CD4-positive, alpha-beta T cell treated with Interleukin-15 for 4 hours (primary cell): Measurements from ENCODE around the gene DCN.
A peak's percentile ranks its signal among the peaks of the same experiment; 100 is the strongest.

Experiments used
- DNase-seq: peaks from one replicate; pipeline ENCODE4 v3.0.0-alpha.2; 2020; ENCODE audit warnings: low spot score

Gene DCN

DNA sequence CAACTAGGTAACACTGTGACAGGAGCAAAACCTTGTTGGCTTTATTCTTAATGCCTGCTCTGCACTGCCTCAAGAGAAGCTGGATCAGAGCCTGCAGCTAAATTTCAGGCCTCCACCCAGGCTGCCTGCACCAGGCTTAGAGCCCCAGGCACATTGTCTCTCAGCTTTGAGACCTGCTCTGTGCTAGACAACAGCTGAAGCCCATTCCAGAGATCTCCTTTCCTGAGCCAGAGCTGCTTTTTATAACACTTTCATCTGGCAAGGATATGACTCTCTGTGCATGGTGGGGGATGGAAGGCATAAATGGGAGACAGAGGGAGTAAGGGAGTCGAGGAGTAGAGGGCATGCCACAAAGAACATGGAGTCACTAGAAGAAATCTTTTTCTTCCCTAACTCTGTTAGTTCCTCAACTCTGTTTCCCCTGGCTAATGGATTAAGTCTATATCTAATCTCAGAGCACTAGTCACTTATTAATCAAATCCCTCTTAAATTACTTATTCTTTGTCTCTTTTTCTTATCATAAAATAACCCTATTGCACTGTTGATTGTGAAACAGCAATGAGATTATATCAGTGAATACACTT lies 44.2 kb downstream of the DCN start:
- no peak for DNase-seq

DNA sequence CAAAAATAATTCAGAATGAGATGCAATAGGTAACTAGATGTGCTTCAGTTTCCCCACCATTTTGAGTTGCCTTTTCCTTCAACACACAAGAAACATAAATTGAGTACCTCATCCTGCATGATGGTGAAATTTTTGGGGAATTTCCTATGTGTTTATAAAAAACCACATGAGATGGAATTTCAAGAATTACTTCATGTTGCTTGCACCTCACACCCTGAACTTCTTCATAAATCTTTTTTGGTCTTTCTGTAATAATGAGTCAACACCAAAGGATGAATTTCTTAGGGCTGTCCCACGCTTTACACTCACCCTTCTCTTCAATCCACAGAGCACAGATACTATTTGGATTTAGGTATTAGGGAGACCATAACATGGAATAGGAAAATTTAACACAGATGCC lies 48.7 kb downstream of the DCN start:
- DNase-seq: no peak

DNA sequence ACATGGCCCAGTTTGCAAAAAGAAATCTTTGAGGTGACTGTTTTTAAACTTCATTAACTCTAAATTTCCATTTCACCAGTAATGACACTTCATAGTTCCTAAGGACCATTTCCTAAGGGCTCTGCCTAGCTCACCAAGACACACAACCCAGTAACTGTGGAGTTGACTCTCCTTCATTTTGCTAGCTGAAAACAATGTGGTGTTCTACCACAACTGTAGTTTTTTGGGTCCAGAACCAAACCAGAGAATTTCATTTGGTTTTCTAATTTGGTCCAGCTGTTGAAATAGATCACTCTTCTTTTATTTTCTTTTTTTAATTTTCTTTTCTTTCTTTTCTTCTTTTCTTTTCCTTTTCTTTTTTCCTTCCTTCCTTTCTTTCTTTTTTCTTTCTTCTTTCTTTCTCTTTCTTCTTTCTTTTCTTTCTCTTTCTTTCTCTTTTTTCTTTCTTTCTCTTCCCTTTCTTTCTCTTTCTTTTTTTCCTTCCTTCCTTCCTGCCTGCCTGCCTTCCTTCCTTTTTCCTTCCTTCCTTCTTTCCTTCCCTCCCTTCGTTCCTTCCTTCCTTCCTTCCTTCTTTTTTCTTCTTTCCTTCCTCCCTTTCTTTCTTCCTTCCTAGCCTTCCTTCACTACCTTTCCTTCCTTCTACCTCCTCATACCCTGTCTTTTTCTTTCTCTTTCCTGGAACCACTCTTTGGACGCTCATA lies 52.8 kb downstream of the DCN start:
- no peak for DNase-seq

DNA sequence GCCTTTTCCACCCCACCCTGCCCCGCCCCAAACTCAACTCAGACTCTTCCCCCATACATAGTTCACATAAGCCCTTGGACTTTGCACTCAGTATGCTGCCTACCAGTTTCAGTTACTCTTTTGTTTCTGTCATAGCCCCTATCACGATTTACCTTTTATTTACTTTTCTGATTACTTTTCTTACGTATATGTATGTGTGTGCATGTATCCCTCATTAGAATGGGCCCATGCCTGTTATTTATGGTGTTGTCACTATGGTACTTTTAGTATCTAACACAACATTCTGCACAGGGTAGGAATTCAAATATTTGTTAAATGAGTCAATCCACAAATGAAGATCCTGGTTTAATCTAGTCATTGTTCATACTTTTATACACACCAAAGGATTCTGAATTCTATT lies 54.9 kb downstream of the DCN start:
- DNase-seq: no peak

DNA sequence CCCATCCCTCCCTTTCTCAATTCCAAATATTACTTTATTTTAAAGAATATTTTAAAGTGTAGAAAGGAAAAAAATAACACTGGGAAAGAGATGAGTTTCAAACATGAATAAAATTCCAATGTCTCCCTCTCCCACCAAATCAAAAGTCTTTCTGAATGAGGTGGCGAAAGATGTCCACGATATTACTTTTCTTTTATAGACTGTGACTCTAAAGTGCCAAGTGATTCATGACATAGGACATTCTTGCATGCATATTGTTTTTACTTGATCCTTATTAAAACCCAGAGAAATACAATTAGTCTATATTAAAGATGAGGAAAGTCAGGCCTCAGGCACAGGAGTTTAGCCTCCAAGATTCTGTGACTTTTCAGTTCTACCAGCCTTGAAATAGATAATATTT lies 55.3 kb downstream of the DCN start:
- no peak for DNase-seq

DNA sequence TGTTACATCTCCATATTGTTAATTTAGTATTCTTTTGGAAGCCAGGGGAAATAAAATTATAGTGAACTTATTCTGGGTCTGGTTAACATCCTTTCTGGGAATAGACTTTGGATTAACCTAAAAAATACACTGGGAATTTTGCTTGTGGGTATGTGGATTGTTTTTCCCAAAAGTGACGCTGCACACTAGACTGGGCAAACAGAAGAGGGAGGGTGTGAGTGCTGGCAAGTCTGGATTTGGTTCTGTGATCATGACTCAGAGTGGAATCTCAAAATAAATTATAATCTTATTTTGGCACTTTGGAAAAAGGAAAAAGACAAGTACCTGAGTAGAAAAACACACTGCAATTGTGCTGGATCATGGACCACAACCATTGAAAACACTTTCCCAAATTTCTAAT lies 56.1 kb downstream of the DCN start:
- DNase-seq: no peak

DNA sequence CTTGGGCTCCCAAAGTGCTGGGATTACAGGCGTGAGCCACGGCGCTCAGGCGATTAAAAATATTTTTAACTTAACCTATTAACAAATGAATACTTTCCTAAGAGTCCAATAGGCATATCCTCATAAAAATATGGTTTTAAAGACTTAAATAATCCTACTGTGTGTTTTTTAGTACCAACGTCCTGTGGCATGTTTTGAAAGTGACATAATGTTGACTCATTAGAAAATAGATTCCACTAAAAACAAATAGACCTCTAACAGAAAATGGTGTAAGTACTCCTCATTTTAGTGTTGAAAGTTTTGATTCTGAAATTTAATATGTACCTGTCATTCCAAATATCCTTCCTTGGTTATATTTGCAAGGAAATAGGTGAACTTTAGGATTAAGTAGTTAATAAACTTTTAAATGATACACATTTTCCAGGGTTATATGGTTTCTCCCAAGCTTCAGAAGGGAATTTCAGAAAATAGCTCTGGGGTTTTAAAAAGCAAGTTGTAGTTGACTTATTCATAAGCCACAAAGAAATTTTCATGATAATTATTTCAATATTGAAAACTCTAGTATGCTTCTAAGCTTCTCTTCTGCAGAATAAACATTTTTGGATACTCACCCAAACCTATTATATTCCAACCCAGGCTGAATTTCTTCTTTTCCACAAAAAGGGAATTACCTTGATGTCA lies 59.2 kb downstream of the DCN start:
- no peak for DNase-seq

DNA sequence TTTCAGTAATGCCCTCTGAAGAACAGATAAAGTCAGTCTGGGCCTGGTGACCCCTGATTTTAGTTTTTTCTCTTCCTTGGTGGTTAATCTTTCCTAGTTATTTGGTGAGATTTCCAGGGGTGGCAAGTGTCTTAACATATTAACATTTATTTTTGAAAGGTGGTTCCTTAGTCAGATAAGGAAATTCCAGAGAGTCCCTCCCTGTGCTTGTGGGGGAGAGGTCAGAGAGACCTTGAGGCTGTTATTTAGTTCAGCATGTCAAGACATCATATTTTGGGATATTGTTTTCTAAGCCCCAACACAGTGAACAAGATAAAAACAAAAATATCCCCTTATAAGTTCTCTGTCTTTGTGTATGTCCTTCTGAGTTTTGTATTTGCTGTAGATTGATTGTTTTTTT lies 61.8 kb downstream of the DCN start:
- DNase-seq: no peak

DNA sequence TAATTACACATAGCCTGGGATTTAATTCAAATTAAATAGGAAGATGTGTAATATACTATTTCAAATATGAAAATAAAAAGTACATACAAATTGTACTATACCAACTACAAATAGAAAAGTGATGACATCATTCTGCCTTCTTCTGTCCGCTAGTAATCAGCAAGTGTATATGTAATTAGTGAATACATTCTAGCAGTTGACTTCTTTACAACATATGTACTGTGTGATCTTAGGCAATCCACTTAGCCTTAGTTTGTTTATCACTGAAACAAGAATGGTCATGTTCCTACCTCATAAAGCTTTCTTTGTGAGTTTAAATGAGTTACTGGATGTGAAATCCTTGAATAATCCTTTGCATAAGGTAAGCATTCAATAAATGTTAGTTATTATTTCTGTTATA lies 63.5 kb downstream of the DCN start:
- DNase-seq: no peak

DNA sequence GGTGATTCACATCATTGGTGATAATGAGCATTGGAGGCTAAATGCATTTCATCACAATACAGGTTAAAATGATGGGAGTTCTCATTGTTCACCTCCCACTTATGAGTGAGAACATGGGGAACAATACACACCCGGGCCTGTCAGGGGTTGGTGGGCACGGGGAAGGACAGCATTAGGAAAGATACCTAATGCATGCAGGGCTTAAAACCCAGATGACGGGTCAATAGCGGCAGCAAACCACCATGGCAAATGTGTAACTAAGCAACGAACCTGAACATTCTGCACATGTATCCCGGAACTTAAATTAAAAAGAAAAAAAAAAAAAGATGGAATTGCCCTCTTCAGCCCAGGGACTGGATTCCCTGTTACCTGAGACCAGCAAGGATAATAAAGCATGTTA lies 69.0 kb downstream of the DCN start:
- DNase-seq: no peak

DNA sequence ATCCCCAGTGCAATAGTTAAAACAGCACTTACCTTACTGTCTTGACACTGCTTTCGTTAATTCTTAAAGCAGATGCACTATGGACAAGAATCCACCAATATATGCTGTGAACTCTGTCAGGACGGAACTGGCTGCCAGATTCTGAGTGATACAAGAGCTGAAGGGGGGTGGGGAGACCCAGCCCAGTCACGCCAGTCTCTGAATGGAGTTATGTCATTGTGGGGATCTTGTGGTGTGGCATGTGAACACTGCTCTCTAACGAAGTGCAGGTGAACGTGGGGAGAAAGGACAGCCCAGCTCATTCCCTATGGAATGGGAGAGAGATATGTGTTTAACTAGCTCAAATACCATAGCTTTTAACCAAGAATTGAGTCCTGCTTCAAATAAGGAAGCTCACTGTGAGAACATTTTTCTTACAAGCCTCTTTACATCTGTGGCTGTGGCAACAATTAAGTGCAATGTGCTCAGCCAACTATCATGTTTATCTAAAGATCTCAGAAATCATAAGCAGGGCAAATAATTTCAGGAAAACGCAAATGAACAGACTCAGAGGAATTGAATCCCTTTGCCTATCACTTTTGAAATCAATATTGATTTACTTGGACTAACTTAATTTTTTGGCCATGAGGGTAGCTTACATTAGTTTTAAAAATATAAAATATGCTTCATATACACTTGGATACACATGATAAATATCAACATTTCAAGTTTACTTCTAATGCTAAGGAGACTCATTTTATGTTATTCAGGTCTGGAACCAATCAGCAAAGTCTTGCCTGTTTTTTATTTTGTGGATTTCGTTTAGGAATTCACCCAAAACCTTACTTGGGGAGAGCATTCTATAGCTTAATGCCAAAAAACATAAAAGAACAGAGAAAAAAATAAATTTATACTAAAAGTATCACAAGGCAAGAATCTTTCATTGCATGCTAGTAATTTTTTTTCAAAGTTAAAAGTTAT lies 71.0 kb downstream of the DCN start, which contains the start of gene LUM:
Gene LUM (minus strand): TSS at position 129 of the 960 bp plus-strand sequence. CDS start 2,515 bp downstream, outside the sequence.
- no peak for DNase-seq

DNA sequence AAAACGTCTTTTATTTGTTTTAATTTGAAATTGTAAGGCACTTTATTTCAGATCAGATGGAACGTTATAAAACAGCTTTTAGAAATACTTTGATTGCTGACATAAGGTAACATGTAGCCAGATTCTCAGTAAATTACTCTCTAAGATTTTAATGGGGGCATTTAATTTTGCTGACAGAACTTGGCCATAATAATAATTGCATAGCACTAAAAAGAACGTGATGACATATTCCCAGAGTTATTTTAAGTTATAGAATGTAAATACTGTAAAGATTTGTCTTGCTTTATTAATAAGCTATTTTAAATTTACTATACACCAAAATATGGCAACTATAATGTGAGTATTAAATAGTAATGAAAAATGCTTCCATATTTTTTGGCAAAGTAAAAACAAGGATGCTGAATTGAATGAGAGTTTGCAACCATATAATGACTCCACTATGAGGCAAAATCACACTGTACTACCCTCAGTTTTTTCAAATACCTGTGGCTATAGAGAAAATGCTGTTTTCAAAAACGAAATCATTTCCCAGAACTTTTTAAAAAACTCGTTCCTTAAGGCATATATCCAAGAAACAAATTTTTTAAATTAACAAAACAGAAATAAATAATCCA lies 72.2 kb downstream of the DCN start:
- no peak for DNase-seq

DNA sequence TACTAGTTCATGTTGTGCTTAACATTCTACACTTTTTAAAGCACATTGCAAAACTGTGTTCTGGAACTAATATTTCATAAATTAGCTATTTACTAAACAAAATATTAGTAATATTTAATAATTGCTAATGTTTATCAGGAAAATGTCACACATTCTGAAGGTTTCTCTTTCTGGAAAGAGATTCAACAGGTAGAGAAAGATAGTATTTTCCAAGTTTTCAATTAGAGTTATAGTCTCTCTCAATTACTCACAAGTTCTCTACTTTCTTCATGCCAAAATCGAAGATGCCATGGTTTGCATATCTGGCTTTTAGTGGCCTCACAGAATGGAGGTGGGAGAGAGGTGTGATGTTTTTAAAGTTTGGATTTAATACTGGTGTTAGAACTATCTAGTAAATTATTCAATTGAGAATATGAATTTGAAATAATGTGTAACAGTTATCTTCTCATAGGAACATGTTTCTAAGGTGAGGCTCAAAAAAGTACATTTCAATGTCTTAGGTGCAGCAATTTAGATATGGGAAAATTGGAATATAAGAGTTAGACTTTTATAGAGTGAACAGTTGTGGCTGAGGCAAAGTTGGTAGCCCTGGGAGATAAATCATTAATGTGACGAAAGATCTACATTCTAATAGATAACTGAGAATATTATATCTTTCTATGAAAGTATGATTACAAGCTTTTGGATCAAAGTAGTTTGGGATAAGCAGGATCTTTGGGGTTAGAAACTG lies 72.9 kb downstream of the DCN start:
- no peak for DNase-seq

DNA sequence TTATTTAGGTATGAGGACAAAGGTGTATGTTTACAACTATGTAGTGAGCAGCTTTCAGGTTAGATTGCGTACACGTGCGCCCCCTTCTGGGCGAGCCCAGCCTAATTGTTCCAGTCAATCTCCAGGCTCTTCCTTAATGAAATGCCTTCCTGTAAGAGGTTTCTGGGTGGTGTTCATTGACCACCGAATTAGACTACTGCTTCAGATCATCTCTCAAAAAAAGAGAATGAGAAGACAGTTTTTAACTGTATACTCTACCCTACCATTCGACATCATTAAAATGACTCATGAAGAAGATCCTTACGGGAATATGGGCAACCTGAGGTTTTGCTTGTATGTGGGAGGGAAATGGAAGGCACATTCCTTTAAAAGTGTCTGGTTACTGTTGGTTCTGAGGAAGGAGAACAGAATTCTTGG lies 73.5 kb downstream of the DCN start:
- peak; percentile 13 for DNase-seq

DNA sequence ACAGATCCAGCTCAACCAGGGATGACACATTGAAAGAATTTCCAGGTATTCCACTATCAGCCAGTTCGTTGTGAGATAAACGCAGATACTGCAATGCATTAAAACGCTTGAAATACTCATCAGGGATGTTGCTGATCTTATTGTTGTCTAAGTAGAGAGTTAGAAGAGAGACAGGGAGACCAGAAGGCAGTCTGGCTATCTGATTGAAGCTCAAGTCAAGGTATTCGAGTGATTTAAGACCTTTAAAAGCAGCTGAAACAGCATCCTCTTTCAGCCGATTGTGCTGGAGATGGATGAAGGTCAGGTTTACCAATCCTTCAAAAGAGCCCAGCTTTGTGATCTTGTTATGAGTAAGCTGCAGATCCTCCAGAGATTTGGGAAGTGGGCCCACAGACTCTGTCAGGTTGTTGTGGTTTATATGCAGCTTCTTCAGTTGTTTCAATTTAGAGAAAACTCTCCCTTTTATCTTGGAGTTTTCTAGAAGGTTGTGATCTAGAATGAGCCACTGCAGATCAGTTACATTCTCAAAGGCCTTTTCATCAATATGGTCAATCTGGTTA lies 74.3 kb downstream of the DCN start:
- no peak for DNase-seq

DNA sequence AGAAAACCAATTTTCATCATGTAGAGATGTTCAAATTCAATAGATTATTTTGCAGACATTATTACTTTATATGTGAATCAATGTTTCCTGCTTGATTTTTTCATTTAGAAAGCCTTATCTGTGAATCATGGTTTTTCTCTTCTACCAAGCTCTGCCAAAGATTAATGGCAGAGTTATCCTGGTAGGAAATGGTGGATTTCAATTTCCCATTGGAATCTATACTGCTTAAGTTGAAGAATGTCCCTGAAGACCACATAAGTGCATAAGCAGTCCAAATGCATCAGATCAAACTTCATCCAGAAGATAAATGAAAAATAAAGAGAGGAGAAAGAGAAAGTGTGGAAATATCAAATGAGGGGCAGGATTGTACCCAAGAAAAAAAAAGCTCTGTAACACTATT lies 76.3 kb downstream of the DCN start:
- DNase-seq: no peak

DNA sequence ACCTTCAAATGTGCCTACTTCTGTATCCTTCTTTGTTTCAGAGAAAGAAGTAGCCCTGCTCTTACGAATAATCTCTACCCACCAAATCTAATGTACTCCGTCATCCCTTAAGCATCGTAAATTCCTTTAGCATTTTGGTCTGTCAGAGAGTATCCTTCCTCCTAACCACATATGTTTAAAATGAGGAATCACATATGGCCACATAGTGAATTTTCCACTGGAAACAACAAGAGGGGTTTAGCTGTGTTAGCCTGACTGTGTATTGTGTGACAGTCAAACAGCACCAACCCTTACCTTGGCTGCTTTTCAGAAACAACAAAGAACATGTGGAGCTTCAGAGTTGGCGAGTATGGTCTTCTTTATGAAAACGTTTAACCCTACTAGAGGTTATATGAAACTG lies 76.8 kb downstream of the DCN start:
- no peak for DNase-seq

DNA sequence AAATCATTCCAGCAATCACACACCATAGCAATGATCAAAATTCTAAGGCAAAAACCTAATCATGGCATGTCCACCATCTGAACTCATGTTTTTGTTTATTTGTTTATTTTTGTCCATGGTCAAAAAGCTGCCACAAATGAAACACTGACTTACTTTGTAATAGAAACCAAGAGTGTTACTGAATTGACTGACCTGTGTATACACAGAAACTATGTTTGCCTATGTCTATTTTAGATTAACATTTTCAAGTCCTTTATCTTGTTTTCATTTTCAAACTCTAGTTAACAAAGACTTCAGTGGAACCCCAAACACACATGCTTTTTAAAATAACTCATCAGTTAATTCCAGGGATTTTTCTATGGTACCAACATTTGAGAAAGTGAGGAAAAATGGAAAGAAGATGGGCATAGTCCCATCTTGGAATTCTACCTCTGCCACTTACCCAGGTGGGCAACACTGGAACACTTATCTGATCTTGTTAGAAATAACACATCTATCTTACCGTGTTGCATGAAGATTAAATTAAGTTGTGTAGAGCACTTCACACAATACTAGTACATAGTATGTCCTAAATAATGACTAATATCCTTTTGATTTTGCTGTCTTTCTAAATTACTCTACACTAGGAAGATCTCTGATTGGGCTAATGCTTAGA lies 77.7 kb downstream of the DCN start:
- no peak for DNase-seq

DNA sequence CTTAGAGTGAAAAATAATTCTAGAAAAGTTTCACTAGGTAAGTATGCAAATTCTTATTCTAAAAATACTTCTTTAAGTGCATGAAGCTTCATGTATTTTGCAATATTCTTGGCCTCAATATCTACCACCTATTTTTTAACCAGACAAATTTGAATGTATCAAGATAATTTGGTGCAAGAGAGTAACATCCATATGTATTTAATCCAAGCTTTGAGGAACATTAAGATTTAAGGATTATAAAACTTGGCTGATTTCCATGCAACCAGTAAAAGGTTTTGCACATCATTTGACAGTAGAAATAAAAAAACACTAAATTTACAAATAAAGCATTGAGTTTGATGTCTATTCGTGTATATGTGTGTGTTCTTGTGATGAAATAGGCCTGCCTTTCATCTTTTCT lies 79.0 kb downstream of the DCN start:
- no peak for DNase-seq

DNA sequence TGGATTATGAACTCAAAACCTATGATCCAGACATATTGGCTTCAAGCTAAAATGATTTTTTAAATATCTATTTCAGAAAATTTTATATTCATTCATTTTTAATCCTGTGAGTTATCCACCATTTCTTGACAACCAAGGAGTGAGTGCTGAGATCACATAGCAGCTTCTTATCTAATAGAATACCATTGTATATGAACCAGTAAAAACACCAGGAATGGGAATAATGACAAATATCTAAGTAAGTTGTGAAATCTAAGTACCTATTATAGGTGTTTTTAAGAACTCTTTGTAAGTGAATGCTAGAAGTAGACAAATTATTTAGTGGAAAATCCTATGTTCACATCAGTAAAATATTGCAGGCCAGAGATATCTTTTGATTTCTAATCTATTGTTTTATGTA lies 79.5 kb downstream of the DCN start:
- DNase-seq: no peak
